ENCODE measurements around the gene C16orf54. TPM values are rescaled to one million over a fixed set of nuclear protein-coding genes. Genes with fewer than 3 reads are reported as not detected.

Gene C16orf54
- total and polyA plus RNA-seq, 9 of the 15 experiments (the other 6 are each of a cell fraction or from before 2014, with no cell fraction given), result 0.09 TPM; not detected in 8

GRCh38 chr16:29769507-29769906 lies 23.7 kb upstream of the C16orf54 start:
- Histone ChIP-seq H3K27me3 (ENCODE audit: control insufficient read depth in 2 of 2, insufficient read depth in 2 of 2, low read length in 2 of 2) (no peaks in the 10 kb centered on the region), H2AFZ (ENCODE audit: low read depth, low read length) (no peak overlapping the region), H3K79me2 (ENCODE audit: control insufficient read depth, insufficient read depth, low read length) (no peaks in the 10 kb centered on the region), H3K4me1 (replicated peaks in 1 of 2; ENCODE audit: control insufficient read depth in 2 of 2, insufficient read depth in 2 of 2, low read length in 2 of 2) (peaks cover 6 to 11% of the 10 kb centered on the region in 2 experiments), H3K9me1 (ENCODE audit: control insufficient read depth, insufficient read depth, low read length) (no peaks in the 10 kb centered on the region), H3K4me3 (no peak overlapping the region), H3K9ac (ENCODE audit: insufficient read depth in 1 of 2, low read depth in 2 of 2, low read length in 2 of 2) (no peak overlapping the region), H3K9me3 (replicated peaks; ENCODE audit: control insufficient read depth, insufficient read depth, low read depth, low read length) (no peaks in the 10 kb centered on the region), H3K4me2 (ENCODE audit: insufficient read depth, low read length) (no peak overlapping the region), H3K27ac (ENCODE audit: extremely low read depth, low read depth, low read length) (no peak overlapping the region), H3K36me3 (ENCODE audit: control insufficient read depth, insufficient read depth, low read length) (no peaks in the 10 kb centered on the region), H4K20me1 (replicated peaks; ENCODE audit: control insufficient read depth, insufficient read depth, low read length) (no peaks in the 10 kb centered on the region)
- intact Hi-C loops (cut with micrococcal nuclease) (no loop called here), in situ Hi-C loops (cut with MboI) (no loop called here)
- CTCF ChIA-PET (ENCODE audit: low intra/inter-chr PET ratio), result no interaction called here
- DNase-seq (ENCODE audit: extremely low read depth in 1 of 4, low spot score in 3 of 4) (no peak), ATAC-seq (no peak), FAIRE-seq (no peak)
- no TSS peak for BruUV-seq (replicated peaks)
- POLR2A ChIA-PET, result interaction anchor here (1.3 to 2.1 kb wide), 2 partner anchors 10 to 34 kb away, joined by 3 to 9 read pairs; no protein-coding TSS in a partner anchor
- TF ChIP-seq ESRRB (CRISPR knock-in tag; IDR thresholded peaks at IDR 0.05; ENCODE audit: borderline replicate concordance) (no peak), ZBED1 (IDR thresholded peaks at IDR 0.05) (no peak), ASH1L (IDR thresholded peaks at IDR 0.05; ENCODE audit: borderline replicate concordance, low read depth, partially characterized antibody) (no peak), ILF3 (IDR thresholded peaks at IDR 0.05; ENCODE audit: borderline replicate concordance) (no peak), TCF7L2 (IDR thresholded peaks at IDR 0.05; ENCODE audit: low read depth, low read length) (no peak), PTTG1 (tag; IDR thresholded peaks at IDR 0.05; ENCODE audit: low read depth) (peak; percentile 70), ZBTB49 (CRISPR knock-in tag; IDR thresholded peaks at IDR 0.05; ENCODE audit: borderline replicate concordance) (no peak), ZNF175 (CRISPR knock-in tag; IDR thresholded peaks at IDR 0.05; ENCODE audit: low read depth) (no peak), NR4A1 (CRISPR knock-in tag; IDR thresholded peaks at IDR 0.05) (no peak), NR4A1 (tag; IDR thresholded peaks at IDR 0.05) (peak; percentile 62), TEAD2 (tag; IDR thresholded peaks at IDR 0.05) (peak; percentile 33; the same call in 1 of the 2 replicates), KLF6 (CRISPR knock-in tag; IDR thresholded peaks at IDR 0.05; ENCODE audit: borderline replicate concordance) (peak; percentile 27; the same call in 1 of the 2 replicates), PTRF (tag; IDR thresholded peaks at IDR 0.05) (no peak; the same call in 1 of the 2 replicates), DDX20 (tag; IDR thresholded peaks at IDR 0.05; ENCODE audit: low read depth) (0 out of 2 replicates have a peak, but pooled peaks have one; percentile 46), ID3 (CRISPR knock-in tag; IDR thresholded peaks at IDR 0.05) (no peak), ID3 (tag; IDR thresholded peaks at IDR 0.05) (0 out of 2 replicates have a peak, but pooled peaks have one; percentile 18)
- 25% methylated on average over 2 of the region's 2 CpGs for WGBS (ENCODE audit: insufficient coverage, low coverage, missing lambda C conversion rate)
